Progenitor cell of endocrine pancreas (in vitro differentiated cells): ENCODE results near the gene ATAD3B. TPM values are rescaled to one million over a fixed set of nuclear protein-coding genes. Genes with fewer than 3 reads are reported as not detected.

Source experiments
- DNase-seq: peaks from one replicate; pipeline ENCODE4 v3.0.0; 2021; ENCODE audit warnings: low spot score; ENCODE audit not compliant: unreplicated experiment
- H3K27ac Mint-ChIP-seq: 2 replicates; pipeline ENCODE4 v1.8.0; 2021; ENCODE audit warnings: mild to moderate bottlenecking, moderate library complexity, mixed read lengths
- H3K27me3 Mint-ChIP-seq: 2 replicates; pipeline ENCODE4 v1.8.0; 2021; ENCODE audit warnings: mixed read lengths
- H3K36me3 Mint-ChIP-seq: 2 replicates; pipeline ENCODE4 v1.8.0; 2022; ENCODE audit warnings: mixed read lengths; ENCODE audit not compliant: insufficient read depth
- H3K4me1 Mint-ChIP-seq: 2 replicates; pipeline ENCODE4 v1.8.0; 2021; ENCODE audit warnings: low read depth, mixed read lengths
- H3K4me3 Mint-ChIP-seq: 2 replicates; pipeline ENCODE4 v1.8.0; 2021; ENCODE audit warnings: low read depth, mild to moderate bottlenecking, moderate library complexity, mixed read lengths
- H3K9me3 Mint-ChIP-seq: 2 replicates; pipeline ENCODE4 v1.8.0; 2021; ENCODE audit warnings: low read depth, mixed read lengths
- total RNA-seq: library from RNA; stranded (reverse); gene quantifications from 2 replicates; pipeline ENCODE4 v1.2.1, GENCODE V29; 2021
- TF ChIP-seq, protein P1 (sequence below): fragments of 200-600 bp; sonication (generic); IDR thresholded peaks from one replicate; pipeline ENCODE4 v1.5.0; 2021; ENCODE audit warnings: antibody characterized with exemption, mild to moderate bottlenecking; ENCODE audit not compliant: unreplicated experiment

Gene ATAD3B
- total RNA-seq, 1 donor from 2014 or later, result 36.7 TPM

GRCh38 chr1:1434131-1434823 lies 37.3 kb upstream of the ATAD3B start:
- no peaks in the 10 kb centered on the region for H3K36me3 Mint-ChIP-seq
- DNase-seq, result no peak
- peaks cover 23% of the 10 kb centered on the region for H3K4me1 Mint-ChIP-seq
- H3K27ac Mint-ChIP-seq, result no peak overlapping the region
- no peak overlapping the region for H3K4me3 Mint-ChIP-seq
- H3K27me3 Mint-ChIP-seq, result no peaks in the 10 kb centered on the region
- TF ChIP-seq, protein P1, sequence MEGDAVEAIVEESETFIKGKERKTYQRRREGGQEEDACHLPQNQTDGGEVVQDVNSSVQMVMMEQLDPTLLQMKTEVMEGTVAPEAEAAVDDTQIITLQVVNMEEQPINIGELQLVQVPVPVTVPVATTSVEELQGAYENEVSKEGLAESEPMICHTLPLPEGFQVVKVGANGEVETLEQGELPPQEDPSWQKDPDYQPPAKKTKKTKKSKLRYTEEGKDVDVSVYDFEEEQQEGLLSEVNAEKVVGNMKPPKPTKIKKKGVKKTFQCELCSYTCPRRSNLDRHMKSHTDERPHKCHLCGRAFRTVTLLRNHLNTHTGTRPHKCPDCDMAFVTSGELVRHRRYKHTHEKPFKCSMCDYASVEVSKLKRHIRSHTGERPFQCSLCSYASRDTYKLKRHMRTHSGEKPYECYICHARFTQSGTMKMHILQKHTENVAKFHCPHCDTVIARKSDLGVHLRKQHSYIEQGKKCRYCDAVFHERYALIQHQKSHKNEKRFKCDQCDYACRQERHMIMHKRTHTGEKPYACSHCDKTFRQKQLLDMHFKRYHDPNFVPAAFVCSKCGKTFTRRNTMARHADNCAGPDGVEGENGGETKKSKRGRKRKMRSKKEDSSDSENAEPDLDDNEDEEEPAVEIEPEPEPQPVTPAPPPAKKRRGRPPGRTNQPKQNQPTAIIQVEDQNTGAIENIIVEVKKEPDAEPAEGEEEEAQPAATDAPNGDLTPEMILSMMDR, result no peak
- no peaks in the 10 kb centered on the region for H3K9me3 Mint-ChIP-seq

- H3K4me3 Mint-ChIP-seq, result peak overlapping the region; percentile 65
- no peaks in the 10 kb centered on the region for H3K36me3 Mint-ChIP-seq
- no peak for DNase-seq
- peak overlapping the region; percentile 52 for H3K27ac Mint-ChIP-seq
- TF ChIP-seq, protein P1, result no peak
- no peaks in the 10 kb centered on the region for H3K27me3 Mint-ChIP-seq
- H3K9me3 Mint-ChIP-seq, result no peaks in the 10 kb centered on the region
- H3K4me1 Mint-ChIP-seq, result peaks cover 22% of the 10 kb centered on the region
Measured at GRCh38 chr1:1434824-1435105, 36.8 kb upstream of the ATAD3B start.

DNA sequence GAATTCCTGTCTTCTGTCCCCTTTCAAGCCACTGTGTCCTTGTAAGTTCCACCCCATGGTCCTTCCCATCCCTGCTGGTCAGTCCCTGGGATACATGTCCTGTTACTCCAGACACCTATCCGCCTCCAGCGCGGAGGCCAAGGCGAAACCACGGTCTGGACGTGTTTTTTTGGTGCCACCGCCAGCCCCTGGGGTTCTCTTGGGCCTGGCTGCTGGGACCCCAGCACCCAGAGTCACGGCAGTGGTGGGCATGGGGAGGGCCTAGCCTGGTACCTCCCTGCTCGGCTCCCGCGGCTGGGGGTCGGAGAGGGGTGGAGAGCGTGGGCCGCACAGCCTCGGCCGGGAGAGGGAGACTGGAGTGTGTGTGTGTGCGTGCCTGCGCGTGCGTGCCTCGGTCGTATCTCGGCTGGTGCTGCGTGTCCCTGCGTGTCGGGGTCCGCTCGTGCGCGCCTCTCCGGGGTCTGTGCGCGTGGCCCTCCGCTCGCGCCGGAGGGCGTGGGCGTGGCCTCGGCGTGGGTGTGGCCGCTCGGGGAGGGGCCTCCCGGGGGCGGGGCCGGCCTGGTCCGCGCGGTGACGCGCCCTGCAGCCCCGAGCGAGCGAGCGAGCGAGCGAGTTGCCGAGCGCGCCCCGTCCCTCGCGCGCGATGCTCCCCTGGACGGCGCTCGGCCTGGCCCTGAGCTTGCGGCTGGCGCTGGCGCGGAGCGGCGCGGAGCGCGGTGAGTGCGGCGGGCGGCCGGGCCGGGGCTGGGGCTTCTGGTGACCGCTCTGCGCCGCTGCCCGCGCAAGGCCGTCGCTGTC lies 36.3 kb upstream of the ATAD3B start, which contains the start of gene VWA1:
TSS of gene VWA1 (plus strand) at position 585 of the 798 bp plus-strand sequence. CDS start at position 644, 59 bp downstream.
- peaks cover 19% of the 10 kb centered on the region for H3K4me1 Mint-ChIP-seq
- peak within 1 kb of the TSS; percentile 52 for H3K27ac Mint-ChIP-seq
- H3K27me3 Mint-ChIP-seq, result no peaks in the 10 kb centered on the region
- DNase-seq, result no peak
- H3K4me3 Mint-ChIP-seq, result peak within 1 kb of the TSS; percentile 73
- TF ChIP-seq, protein P1, result no peak
- no peaks in the 10 kb centered on the region for H3K36me3 Mint-ChIP-seq
- no peaks in the 10 kb centered on the region for H3K9me3 Mint-ChIP-seq

- no peak for DNase-seq
- Mint-ChIP-seq H3K27me3 (no peaks in the 10 kb centered on the region), H3K4me3 (peak overlapping the region; percentile 73), H3K36me3 (peaks cover 1% of the 10 kb centered on the region), H3K4me1 (peaks cover 23% of the 10 kb centered on the region), H3K27ac (no peak overlapping the region), H3K9me3 (no peaks in the 10 kb centered on the region)
- TF ChIP-seq, protein P1, result no peak
Measured at GRCh38 chr1:1435911-1436629, 35.5 kb upstream of the ATAD3B start.

GRCh38 chr1:1436630-1437032 lies 34.9 kb upstream of the ATAD3B start:
- TF ChIP-seq, protein P1, result no peak
- no peaks in the 10 kb centered on the region for H3K9me3 Mint-ChIP-seq
- H3K27me3 Mint-ChIP-seq, result no peaks in the 10 kb centered on the region
- H3K4me1 Mint-ChIP-seq, result peaks cover 21% of the 10 kb centered on the region
- peaks cover 1% of the 10 kb centered on the region for H3K36me3 Mint-ChIP-seq
- peak overlapping the region; percentile 73 for H3K4me3 Mint-ChIP-seq
- no peak for DNase-seq
- H3K27ac Mint-ChIP-seq, result no peak overlapping the region
